AG10803 (cell line): ENCODE measurements around the gene ETNK2.

Source experiments
- DNase-seq: peaks from one replicate; pipeline ENCODE4 v3.0.0; 2010; ENCODE audit warnings: low read depth
- H3K4me3 ChIP-seq: 2 replicates; pipeline ENCODE4 v1.5.1; 2011; ENCODE audit warnings: mild to moderate bottlenecking, low read length, control low read depth
- CTCF ChIP-seq: conservative IDR thresholded peaks from 2 replicates; pipeline ENCODE4 v1.5.1; 2011; ENCODE audit warnings: mild to moderate bottlenecking, low read length, control low read depth, inconsistent platforms

Gene ETNK2

GRCh38 chr1:204124639-204125038 is 27.2 kb downstream of the ETNK2 start:
- H3K4me3 ChIP-seq = no peak overlapping the region
- no peak for DNase-seq
- TF ChIP-seq CTCF = no peak

- no peak for DNase-seq
- no peak overlapping the region for H3K4me3 ChIP-seq
- TF ChIP-seq CTCF = peak; percentile 29
These were observed 28.5 kb downstream of the ETNK2 start for GRCh38 chr1:204123376-204123775.

- no peak for DNase-seq
- TF ChIP-seq CTCF = no peak
- H3K4me3 ChIP-seq = no peak overlapping the region
These were observed 29.8 kb downstream of the ETNK2 start for GRCh38 chr1:204121840-204122555.

GRCh38 chr1:204116539-204116938 is 35.3 kb downstream of the ETNK2 start:
- no peak for TF ChIP-seq CTCF
- DNase-seq = no peak
- H3K4me3 ChIP-seq = no peak overlapping the region

- no peak for TF ChIP-seq CTCF
- DNase-seq = no peak
- H3K4me3 ChIP-seq = no peak overlapping the region
These were observed 36.7 kb downstream of the ETNK2 start for GRCh38 chr1:204115116-204115515.

GRCh38 chr1:204114606-204115005 is 37.2 kb downstream of the ETNK2 start:
- no peak overlapping the region for H3K4me3 ChIP-seq
- no peak for DNase-seq
- TF ChIP-seq CTCF = no peak

- no peak for TF ChIP-seq CTCF
- DNase-seq = no peak
- H3K4me3 ChIP-seq = no peak overlapping the region
These were observed 37.9 kb downstream of the ETNK2 start for GRCh38 chr1:204113896-204114295.
